Daoy (cell line): ENCODE measurements around the gene GPC6. TPM values are rescaled to one million over a fixed set of nuclear protein-coding genes. Genes with fewer than 3 reads are reported as not detected.

ENCODE experiments used
- DNase-seq: peaks from one replicate; pipeline ENCODE4 v3.0.0-alpha.2; 2015; ENCODE audit warnings: low read depth
- total RNA-seq: library from RNA; depleted of rRNA; stranded (reverse); fragments of >200 nt; shearing (Covaris generic); gene quantifications from 2 replicates; pipeline ENCODE4 v1.2.3, GENCODE V29; 2014

GPC6 gene
- total RNA-seq, 1 experiment from 2014 or later: 1.1 TPM

GRCh38 chr13:94345374-94346195, 1119.0 kb downstream of the GPC6 start:
- DNase-seq: no peak

- no peak for DNase-seq
Measured at GRCh38 chr13:94346261-94347019, 1119.8 kb downstream of the GPC6 start.

GRCh38 chr13:94351292-94351990, 1124.8 kb downstream of the GPC6 start:
- peak; percentile 66 for DNase-seq

- peak; percentile 34 for DNase-seq
Measured at GRCh38 chr13:94352057-94352456, 1125.5 kb downstream of the GPC6 start.

- no peak for DNase-seq
Measured at GRCh38 chr13:94353167-94353710, 1126.6 kb downstream of the GPC6 start.

- no peak for DNase-seq
Measured at GRCh38 chr13:94359875-94360274, 1133.3 kb downstream of the GPC6 start.

GRCh38 chr13:94362411-94362909, 1135.9 kb downstream of the GPC6 start:
- peak; percentile 82 for DNase-seq

GRCh38 chr13:94366677-94367076, 1140.1 kb downstream of the GPC6 start:
- no peak for DNase-seq

GRCh38 chr13:94369972-94370436, 1143.4 kb downstream of the GPC6 start:
- no peak for DNase-seq

- DNase-seq: no peak
Measured at GRCh38 chr13:94371855-94372254, 1145.2 kb downstream of the GPC6 start.

- no peak for DNase-seq
Measured at GRCh38 chr13:94382517-94382916, 1155.9 kb downstream of the GPC6 start.

GRCh38 chr13:94382960-94383359, 1156.4 kb downstream of the GPC6 start:
- no peak for DNase-seq

- no peak for DNase-seq
Measured at GRCh38 chr13:94384231-94384905, 1157.8 kb downstream of the GPC6 start.

- DNase-seq: no peak
Measured at GRCh38 chr13:94387047-94387446, 1160.4 kb downstream of the GPC6 start.

- peak; percentile 6 for DNase-seq
Measured at GRCh38 chr13:94389604-94390351, 1163.2 kb downstream of the GPC6 start.

GRCh38 chr13:94390881-94391280, 1164.3 kb downstream of the GPC6 start:
- DNase-seq: no peak

- DNase-seq: no peak
Measured at GRCh38 chr13:94394723-94395122, 1168.1 kb downstream of the GPC6 start.

GRCh38 chr13:94395860-94396259, 1169.3 kb downstream of the GPC6 start:
- no peak for DNase-seq

- DNase-seq: no peak
Measured at GRCh38 chr13:94399812-94400211, 1173.2 kb downstream of the GPC6 start.

- no peak for DNase-seq
Measured at GRCh38 chr13:94400874-94401273, 1174.3 kb downstream of the GPC6 start.
